Neural cell (in vitro differentiated cells): Measurements from ENCODE around the gene AFF3. TPM values are rescaled to one million over a fixed set of nuclear protein-coding genes. Genes with fewer than 3 reads are reported as not detected.

ENCODE experiments used
- H2AFZ ChIP-seq: fragments of 200-600, 300-800 bp; sonication (generic), shearing (Covaris generic); 2 replicates; pipeline ENCODE4 v1.6.0; 2014; ENCODE audit warnings: low read depth, mild to moderate bottlenecking, antibody characterized with exemption, low read length, moderate library complexity
- H3F3A ChIP-seq: fragments of 200-600 bp; shearing (Covaris generic); 2 replicates; pipeline ENCODE4 v1.6.1; 2016; ENCODE audit warnings: mild to moderate bottlenecking, moderate library complexity, mixed read lengths, antibody characterized with exemption, low read length; ENCODE audit not compliant: insufficient read depth, poor library complexity, severe bottlenecking
- H3K27ac ChIP-seq: fragments of 200-600, 300-800 bp; sonication (generic), shearing (Covaris generic); 2 replicates; pipeline ENCODE4 v1.5.1; 2014; ENCODE audit warnings: mild to moderate bottlenecking, low read length, moderate library complexity
- H3K27me3 ChIP-seq: fragments of 300-800, 200-600 bp; sonication (generic), shearing (Covaris generic); 2 replicates; pipeline ENCODE4 v1.6.0; 2014; ENCODE audit warnings: mild to moderate bottlenecking, low read depth, low read length, moderate library complexity; ENCODE audit not compliant: insufficient read depth
- H3K36me3 ChIP-seq: fragments of 300-800, 200-600 bp; sonication (generic), shearing (Covaris generic); 2 replicates; pipeline ENCODE4 v1.5.1; 2014; ENCODE audit warnings: mild to moderate bottlenecking, antibody characterized with exemption, low read length, moderate library complexity; ENCODE audit not compliant: insufficient read depth
- H3K4me2 ChIP-seq: fragments of 300-800, 200-600 bp; sonication (generic), shearing (Covaris generic); 2 replicates; pipeline ENCODE4 v1.6.0; 2014; ENCODE audit warnings: mild to moderate bottlenecking, low read length
- H3K4me3 ChIP-seq: fragments of 300-800, 200-600 bp; sonication (generic), shearing (Covaris generic); 2 replicates; pipeline ENCODE4 v1.5.1; 2014; ENCODE audit warnings: mild to moderate bottlenecking, low read length, moderate library complexity
- H3K79me2 ChIP-seq: fragments of 200-600 bp; shearing (Covaris generic); replicated peaks from 2 replicates; pipeline ENCODE4 v1.6.0; 2014; ENCODE audit warnings: mild to moderate bottlenecking, low read length, moderate library complexity; ENCODE audit not compliant: insufficient read depth
- H3K9ac ChIP-seq: fragments of 300-800, 200-600 bp; sonication (generic), shearing (Covaris generic); 2 replicates; pipeline ENCODE4 v1.6.1; 2016; ENCODE audit warnings: mild to moderate bottlenecking, low read length, mixed read lengths
- H3K9me2 ChIP-seq: fragments of 200-600 bp; shearing (Covaris generic); 2 replicates; pipeline ENCODE4 v1.6.1; 2016; ENCODE audit warnings: mild to moderate bottlenecking, low read length, mixed read lengths; ENCODE audit not compliant: insufficient read depth
- H3K9me3 ChIP-seq: fragments of 200-600, 300-800 bp; sonication (generic), shearing (Covaris generic); 2 replicates; pipeline ENCODE4 v1.6.1; 2016; ENCODE audit warnings: mild to moderate bottlenecking, mixed run types, low read length, moderate library complexity, mixed read lengths
- H4K20me1 ChIP-seq: fragments of 200-600 bp; shearing (Covaris generic); 2 replicates; pipeline ENCODE4 v1.6.1; 2016; ENCODE audit warnings: mild to moderate bottlenecking, mixed run types; ENCODE audit not compliant: insufficient read depth
- EP300 ChIP-seq: fragments of 450-650 bp; conservative IDR thresholded peaks from 2 replicates; pipeline ENCODE4 v1.6.1; 2014; ENCODE audit warnings: antibody characterized with exemption, mild to moderate bottlenecking, moderate library complexity; ENCODE audit not compliant: poor library complexity, severe bottlenecking
- EZH2 ChIP-seq: fragments of 200-600, 300-800 bp; shearing (Covaris generic), sonication (generic); IDR thresholded peaks from 2 replicates; pipeline ENCODE4 v1.6.1; 2014; ENCODE audit warnings: antibody characterized with exemption, low read length, borderline replicate concordance, mild to moderate bottlenecking; ENCODE audit not compliant: insufficient read depth, poor library complexity, severe bottlenecking
- MXI1 ChIP-seq: fragments of 450-650 bp; conservative IDR thresholded peaks from 2 replicates; pipeline ENCODE4 v1.6.1; 2014; ENCODE audit warnings: antibody characterized with exemption, mild to moderate bottlenecking; ENCODE audit not compliant: poor library complexity, severe bottlenecking
- POLR2AphosphoS5 ChIP-seq: IDR thresholded peaks from 2 replicates; pipeline ENCODE4 v1.6.1; 2012
- RAD21 ChIP-seq: fragments of 450-650 bp; conservative IDR thresholded peaks from 2 replicates; pipeline ENCODE4 v1.6.1; 2014; ENCODE audit warnings: antibody characterized with exemption, mild to moderate bottlenecking, moderate library complexity
- SMC3 ChIP-seq: fragments of 450-650 bp; conservative IDR thresholded peaks from 2 replicates; pipeline ENCODE4 v1.6.1; 2014; ENCODE audit warnings: antibody characterized with exemption, mild to moderate bottlenecking, moderate library complexity; ENCODE audit not compliant: poor library complexity
- TAF1 ChIP-seq: IDR thresholded peaks from 2 replicates; pipeline ENCODE4 v1.6.1; 2012; ENCODE audit warnings: low read depth
- polyA plus RNA-seq: library from polyadenylated mRNA; depleted of rRNA; stranded (reverse); fragments of >200 nt; gene quantifications from 2 replicates; pipeline ENCODE4 v1.2.3, GENCODE V29; 2014
- TF ChIP-seq, protein P1 (sequence below): fragments of 450-650 bp; IDR thresholded peaks from 2 replicates; pipeline ENCODE4 v1.5.1; 2014; ENCODE audit warnings: antibody characterized with exemption, mild to moderate bottlenecking, moderate library complexity; ENCODE audit not compliant: poor library complexity, severe bottlenecking
- TF ChIP-seq, protein P2 (sequence below): IDR thresholded peaks from 2 replicates; pipeline ENCODE4 v1.6.1; 2012; ENCODE audit warnings: borderline replicate concordance

Gene AFF3
- polyA plus RNA-seq, 1 donor from 2014 or later = 5.1 TPM

GRCh38 chr2:99682275-99683060 lies 459.9 kb downstream of the AFF3 start:
- H3K27me3 ChIP-seq = no peaks in the 10 kb centered on the region
- H3K4me3 ChIP-seq = no peak overlapping the region
- H3K9me2 ChIP-seq = no peaks in the 10 kb centered on the region
- TF ChIP-seq MXI1 = no peak
- TF ChIP-seq TAF1 = no peak
- no peak for TF ChIP-seq RAD21
- TF ChIP-seq, protein P1, sequence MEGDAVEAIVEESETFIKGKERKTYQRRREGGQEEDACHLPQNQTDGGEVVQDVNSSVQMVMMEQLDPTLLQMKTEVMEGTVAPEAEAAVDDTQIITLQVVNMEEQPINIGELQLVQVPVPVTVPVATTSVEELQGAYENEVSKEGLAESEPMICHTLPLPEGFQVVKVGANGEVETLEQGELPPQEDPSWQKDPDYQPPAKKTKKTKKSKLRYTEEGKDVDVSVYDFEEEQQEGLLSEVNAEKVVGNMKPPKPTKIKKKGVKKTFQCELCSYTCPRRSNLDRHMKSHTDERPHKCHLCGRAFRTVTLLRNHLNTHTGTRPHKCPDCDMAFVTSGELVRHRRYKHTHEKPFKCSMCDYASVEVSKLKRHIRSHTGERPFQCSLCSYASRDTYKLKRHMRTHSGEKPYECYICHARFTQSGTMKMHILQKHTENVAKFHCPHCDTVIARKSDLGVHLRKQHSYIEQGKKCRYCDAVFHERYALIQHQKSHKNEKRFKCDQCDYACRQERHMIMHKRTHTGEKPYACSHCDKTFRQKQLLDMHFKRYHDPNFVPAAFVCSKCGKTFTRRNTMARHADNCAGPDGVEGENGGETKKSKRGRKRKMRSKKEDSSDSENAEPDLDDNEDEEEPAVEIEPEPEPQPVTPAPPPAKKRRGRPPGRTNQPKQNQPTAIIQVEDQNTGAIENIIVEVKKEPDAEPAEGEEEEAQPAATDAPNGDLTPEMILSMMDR = no peak
- TF ChIP-seq EZH2 = no peak
- TF ChIP-seq POLR2AphosphoS5 = no peak
- TF ChIP-seq EP300 = no peak
- TF ChIP-seq, protein P2, sequence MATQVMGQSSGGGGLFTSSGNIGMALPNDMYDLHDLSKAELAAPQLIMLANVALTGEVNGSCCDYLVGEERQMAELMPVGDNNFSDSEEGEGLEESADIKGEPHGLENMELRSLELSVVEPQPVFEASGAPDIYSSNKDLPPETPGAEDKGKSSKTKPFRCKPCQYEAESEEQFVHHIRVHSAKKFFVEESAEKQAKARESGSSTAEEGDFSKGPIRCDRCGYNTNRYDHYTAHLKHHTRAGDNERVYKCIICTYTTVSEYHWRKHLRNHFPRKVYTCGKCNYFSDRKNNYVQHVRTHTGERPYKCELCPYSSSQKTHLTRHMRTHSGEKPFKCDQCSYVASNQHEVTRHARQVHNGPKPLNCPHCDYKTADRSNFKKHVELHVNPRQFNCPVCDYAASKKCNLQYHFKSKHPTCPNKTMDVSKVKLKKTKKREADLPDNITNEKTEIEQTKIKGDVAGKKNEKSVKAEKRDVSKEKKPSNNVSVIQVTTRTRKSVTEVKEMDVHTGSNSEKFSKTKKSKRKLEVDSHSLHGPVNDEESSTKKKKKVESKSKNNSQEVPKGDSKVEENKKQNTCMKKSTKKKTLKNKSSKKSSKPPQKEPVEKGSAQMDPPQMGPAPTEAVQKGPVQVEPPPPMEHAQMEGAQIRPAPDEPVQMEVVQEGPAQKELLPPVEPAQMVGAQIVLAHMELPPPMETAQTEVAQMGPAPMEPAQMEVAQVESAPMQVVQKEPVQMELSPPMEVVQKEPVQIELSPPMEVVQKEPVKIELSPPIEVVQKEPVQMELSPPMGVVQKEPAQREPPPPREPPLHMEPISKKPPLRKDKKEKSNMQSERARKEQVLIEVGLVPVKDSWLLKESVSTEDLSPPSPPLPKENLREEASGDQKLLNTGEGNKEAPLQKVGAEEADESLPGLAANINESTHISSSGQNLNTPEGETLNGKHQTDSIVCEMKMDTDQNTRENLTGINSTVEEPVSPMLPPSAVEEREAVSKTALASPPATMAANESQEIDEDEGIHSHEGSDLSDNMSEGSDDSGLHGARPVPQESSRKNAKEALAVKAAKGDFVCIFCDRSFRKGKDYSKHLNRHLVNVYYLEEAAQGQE = no peak
- no peak for TF ChIP-seq SMC3
- H3F3A ChIP-seq = no peaks in the 10 kb centered on the region
- H3K9ac ChIP-seq = no peak overlapping the region
- H3K9me3 ChIP-seq = no peaks in the 10 kb centered on the region
- H3K36me3 ChIP-seq = no peaks in the 10 kb centered on the region
- H3K4me2 ChIP-seq = no peak overlapping the region
- H4K20me1 ChIP-seq = no peaks in the 10 kb centered on the region
- no peaks in the 10 kb centered on the region for H3K79me2 ChIP-seq
- H3K27ac ChIP-seq = no peak overlapping the region
- H2AFZ ChIP-seq = no peak overlapping the region

DNA sequence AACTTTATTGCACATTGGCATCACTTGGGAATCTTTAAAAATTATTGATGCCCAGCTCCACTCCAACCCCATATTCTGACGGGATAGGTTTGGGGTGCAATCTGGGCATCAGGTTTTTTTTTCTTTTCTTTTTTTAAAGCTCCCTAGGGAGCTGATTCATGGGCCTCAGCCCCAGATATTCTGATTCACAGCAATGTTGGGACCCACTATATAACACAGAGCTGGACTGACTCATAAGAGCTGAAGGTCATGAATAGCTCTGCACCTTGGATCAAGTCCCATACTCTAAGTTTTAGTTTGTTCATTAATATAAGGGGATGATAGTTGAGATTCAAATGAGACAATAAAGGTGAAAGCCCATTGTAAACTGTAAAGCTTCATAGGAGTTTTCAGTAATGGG lies 461.4 kb downstream of the AFF3 start:
- no peaks in the 10 kb centered on the region for H4K20me1 ChIP-seq
- no peak overlapping the region for H3K27ac ChIP-seq
- no peak overlapping the region for H3K9ac ChIP-seq
- H2AFZ ChIP-seq = no peak overlapping the region
- no peaks in the 10 kb centered on the region for H3K9me3 ChIP-seq
- TF ChIP-seq TAF1 = no peak
- no peak for TF ChIP-seq MXI1
- TF ChIP-seq EZH2 = no peak
- TF ChIP-seq, protein P1 = no peak
- no peak for TF ChIP-seq SMC3
- no peak for TF ChIP-seq RAD21
- no peak for TF ChIP-seq EP300
- TF ChIP-seq, protein P2 = no peak
- no peak overlapping the region for H3K4me3 ChIP-seq
- no peaks in the 10 kb centered on the region for H3K27me3 ChIP-seq
- H3K36me3 ChIP-seq = no peaks in the 10 kb centered on the region
- H3K79me2 ChIP-seq = no peaks in the 10 kb centered on the region
- H3K9me2 ChIP-seq = no peaks in the 10 kb centered on the region
- no peaks in the 10 kb centered on the region for H3F3A ChIP-seq
- no peak overlapping the region for H3K4me2 ChIP-seq
